ENCODE measurements around the gene MAP4K2. TPM values are rescaled to one million over a fixed set of nuclear protein-coding genes. Genes with fewer than 3 reads are reported as not detected.

The MAP4K2 gene
- total RNA-seq, 1 experiment from 2014 or later = 16.8 TPM

- H3K4me3 ChIP-seq (ENCODE audit: low read depth, low read length) = peak overlapping the region; percentile 99
- Mint-ChIP-seq H3K9me3 (ENCODE audit: unreplicated experiment) (no peaks in the 10 kb centered on the region), H3K27ac (ENCODE audit: unreplicated experiment) (peak overlapping the region; percentile 93), H3K27me3 (ENCODE audit: insufficient read depth, unreplicated experiment) (no peaks in the 10 kb centered on the region), H3K4me3 (ENCODE audit: unreplicated experiment) (peak overlapping the region; percentile 91), H3K36me3 (ENCODE audit: insufficient read depth, unreplicated experiment) (peaks cover 67% of the 10 kb centered on the region), H3K4me1 (ENCODE audit: low read depth, unreplicated experiment) (peaks cover 7% of the 10 kb centered on the region)
- H3K4me1 ChIP-seq = peaks cover 17% of the 10 kb centered on the region
- peak; percentile 77 to 88 for DNase-seq
- POLR2A ChIA-PET = interaction anchor here (0.6 to 0.8 kb wide), 2 partner anchors 34 to 65 kb away, joined by 3 to 7 read pairs; no protein-coding TSS in a partner anchor
- intact Hi-C loops (cut with micrococcal nuclease; ENCODE audit: unreplicated experiment) = loop anchor here (1.0 to 10.0 kb wide), 4 partner anchors 25 to 337 kb away; partner anchors contain the start of genes CDC42BPG, MAP4K2, MEN1 and TM7SF2
- H3K36me3 ChIP-seq (ENCODE audit: control insufficient read depth, insufficient read depth, low read length) = peaks cover 17% of the 10 kb centered on the region
- TF ChIP-seq, protein P1, sequence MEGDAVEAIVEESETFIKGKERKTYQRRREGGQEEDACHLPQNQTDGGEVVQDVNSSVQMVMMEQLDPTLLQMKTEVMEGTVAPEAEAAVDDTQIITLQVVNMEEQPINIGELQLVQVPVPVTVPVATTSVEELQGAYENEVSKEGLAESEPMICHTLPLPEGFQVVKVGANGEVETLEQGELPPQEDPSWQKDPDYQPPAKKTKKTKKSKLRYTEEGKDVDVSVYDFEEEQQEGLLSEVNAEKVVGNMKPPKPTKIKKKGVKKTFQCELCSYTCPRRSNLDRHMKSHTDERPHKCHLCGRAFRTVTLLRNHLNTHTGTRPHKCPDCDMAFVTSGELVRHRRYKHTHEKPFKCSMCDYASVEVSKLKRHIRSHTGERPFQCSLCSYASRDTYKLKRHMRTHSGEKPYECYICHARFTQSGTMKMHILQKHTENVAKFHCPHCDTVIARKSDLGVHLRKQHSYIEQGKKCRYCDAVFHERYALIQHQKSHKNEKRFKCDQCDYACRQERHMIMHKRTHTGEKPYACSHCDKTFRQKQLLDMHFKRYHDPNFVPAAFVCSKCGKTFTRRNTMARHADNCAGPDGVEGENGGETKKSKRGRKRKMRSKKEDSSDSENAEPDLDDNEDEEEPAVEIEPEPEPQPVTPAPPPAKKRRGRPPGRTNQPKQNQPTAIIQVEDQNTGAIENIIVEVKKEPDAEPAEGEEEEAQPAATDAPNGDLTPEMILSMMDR (IDR thresholded peaks at IDR 0.05; ENCODE audit: insufficient read depth in 1 of 2, low read depth in 1 of 2, low read length in 1 of 2, severe bottlenecking in 1 of 2, unreplicated experiment in 1 of 2) = no peak
- no peaks in the 10 kb centered on the region for H3K27me3 ChIP-seq (replicated peaks; ENCODE audit: control insufficient read depth, insufficient read depth, low read length)
- no peaks in the 10 kb centered on the region for H3K9me3 ChIP-seq
- no TSS peak for BruUV-seq (replicated peaks)
- CTCF ChIA-PET = interaction anchor here (0.6 to 1.9 kb wide), 3 partner anchors 67 to 340 kb away, joined by 3 to 8 read pairs (median 7); partner anchors contain the start of genes ARL2, CDC42BPG and ZNHIT2
These were observed 25.4 kb downstream of the MAP4K2 start for GRCh38 chr11:64777449-64778222.

DNA sequence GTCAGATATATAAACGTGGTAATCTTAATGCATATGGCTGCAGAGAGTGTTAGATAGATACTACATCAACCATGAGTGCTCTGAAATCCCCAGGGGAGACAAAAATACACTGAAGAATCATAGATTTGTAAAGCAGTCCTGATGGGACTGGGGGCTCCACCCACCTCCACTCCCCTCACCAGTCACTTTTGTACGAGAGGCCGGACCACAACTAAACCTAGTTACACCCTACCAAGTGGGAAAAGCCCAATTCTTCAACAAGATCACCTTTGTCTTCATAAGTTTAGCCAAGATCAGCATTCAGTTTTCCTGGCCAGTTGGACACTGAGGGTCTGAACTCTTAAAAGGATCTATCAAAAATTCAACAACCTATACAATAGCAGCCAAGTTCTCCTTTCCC, 26.1 kb downstream of the MAP4K2 start:
- H3K4me1 ChIP-seq = peaks cover 17% of the 10 kb centered on the region
- peaks cover 7% of the 10 kb centered on the region for H3K4me1 Mint-ChIP-seq (ENCODE audit: low read depth, unreplicated experiment)
- no peaks in the 10 kb centered on the region for H3K27me3 Mint-ChIP-seq (ENCODE audit: insufficient read depth, unreplicated experiment)
- BruUV-seq (replicated peaks) = TSS peak; percentile 26
- no peaks in the 10 kb centered on the region for H3K9me3 Mint-ChIP-seq (ENCODE audit: unreplicated experiment)
- H3K9me3 ChIP-seq = no peaks in the 10 kb centered on the region
- peak overlapping the region; percentile 91 for H3K4me3 Mint-ChIP-seq (ENCODE audit: unreplicated experiment)
- H3K27ac Mint-ChIP-seq (ENCODE audit: unreplicated experiment) = peak overlapping the region; percentile 93
- TF ChIP-seq, protein P1 (IDR thresholded peaks at IDR 0.05; ENCODE audit: insufficient read depth in 1 of 2, low read depth in 1 of 2, low read length in 1 of 2, severe bottlenecking in 1 of 2, unreplicated experiment in 1 of 2) = no peak
- H3K27me3 ChIP-seq (replicated peaks; ENCODE audit: control insufficient read depth, insufficient read depth, low read length) = no peaks in the 10 kb centered on the region
- intact Hi-C loops (cut with micrococcal nuclease; ENCODE audit: unreplicated experiment) = loop anchor here (5.0 to 10.0 kb wide), 2 partner anchors 65 to 338 kb away; partner anchors contain the start of genes CDC42BPG, TM7SF2 and ZNHIT2
- H3K4me3 ChIP-seq (ENCODE audit: low read depth, low read length) = peak overlapping the region; percentile 99
- CTCF ChIA-PET = interaction anchor here (0.6 kb wide), 1 partner anchor 68 kb away, joined by 3 read pairs; the partner anchor contains the start of gene CDC42BPG
- POLR2A ChIA-PET = interaction anchor here (0.6 to 0.8 kb wide), 2 partner anchors 34 to 66 kb away, joined by 3 to 7 read pairs; no protein-coding TSS in a partner anchor
- DNase-seq = peak in 1 of 2 experiments; percentile 21
- H3K36me3 ChIP-seq (ENCODE audit: control insufficient read depth, insufficient read depth, low read length) = peaks cover 17% of the 10 kb centered on the region
- H3K36me3 Mint-ChIP-seq (ENCODE audit: insufficient read depth, unreplicated experiment) = peaks cover 74% of the 10 kb centered on the region

DNA sequence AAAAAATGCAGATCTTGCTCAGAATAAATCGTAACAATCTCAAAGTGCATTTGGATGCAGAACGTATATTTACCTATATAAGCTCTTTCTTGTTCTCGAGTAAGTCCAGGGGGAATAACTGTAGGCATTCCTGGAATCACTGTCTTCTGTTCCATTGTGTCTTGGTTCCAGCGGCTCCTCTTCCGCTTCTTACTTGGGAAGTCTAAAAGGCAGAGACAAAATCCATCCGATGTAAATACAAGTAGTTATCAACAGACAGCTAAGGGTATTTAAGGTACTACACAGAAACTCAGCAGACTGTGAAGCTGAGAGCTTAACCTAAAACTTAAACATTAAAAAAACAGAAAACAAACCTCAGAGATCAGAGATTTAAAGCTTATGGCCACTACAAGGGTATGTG, 26.6 kb downstream of the MAP4K2 start:
- Mint-ChIP-seq H3K27ac (ENCODE audit: unreplicated experiment) (no peak overlapping the region), H3K27me3 (ENCODE audit: insufficient read depth, unreplicated experiment) (no peaks in the 10 kb centered on the region), H3K4me1 (ENCODE audit: low read depth, unreplicated experiment) (peaks cover 7% of the 10 kb centered on the region), H3K4me3 (ENCODE audit: unreplicated experiment) (peak overlapping the region; percentile 91), H3K9me3 (ENCODE audit: unreplicated experiment) (no peaks in the 10 kb centered on the region), H3K36me3 (ENCODE audit: insufficient read depth, unreplicated experiment) (peaks cover 79% of the 10 kb centered on the region)
- no peaks in the 10 kb centered on the region for H3K9me3 ChIP-seq
- BruUV-seq (replicated peaks) = no TSS peak
- DNase-seq = no peak
- peaks cover 17% of the 10 kb centered on the region for H3K4me1 ChIP-seq
- intact Hi-C loops (cut with micrococcal nuclease; ENCODE audit: unreplicated experiment) = loop anchor here (5.0 to 10.0 kb wide), 2 partner anchors 66 to 338 kb away; partner anchors contain the start of genes CDC42BPG, TM7SF2 and ZNHIT2
- H3K36me3 ChIP-seq (ENCODE audit: control insufficient read depth, insufficient read depth, low read length) = peaks cover 18% of the 10 kb centered on the region
- CTCF ChIA-PET = no interaction called here
- TF ChIP-seq, protein P1 (IDR thresholded peaks at IDR 0.05; ENCODE audit: insufficient read depth in 1 of 2, low read depth in 1 of 2, low read length in 1 of 2, severe bottlenecking in 1 of 2, unreplicated experiment in 1 of 2) = no peak
- no peaks in the 10 kb centered on the region for H3K27me3 ChIP-seq (replicated peaks; ENCODE audit: control insufficient read depth, insufficient read depth, low read length)
- POLR2A ChIA-PET = interaction anchor here (0.8 kb wide), 1 partner anchor 16 kb away, joined by 3 read pairs; no protein-coding TSS in a partner anchor
- peak overlapping the region; percentile 99; the same call in 1 of the 2 replicates for H3K4me3 ChIP-seq (ENCODE audit: low read depth, low read length)
